ENCODE data around the gene APOBEC3H. TPM values are rescaled to one million over a fixed set of nuclear protein-coding genes. Genes with fewer than 3 reads are reported as not detected.
"Not testable (repeated sequence)": the region's sequence is repeated elsewhere in the genome, so short reads cannot be mapped to it uniquely, and the experiment has no call there.

APOBEC3H gene
- total RNA-seq (0.79 TPM), polyA plus RNA-seq (ENCODE audit: insufficient read depth, low read depth, low replicate concordance) (not detected)
- long read RNA-seq, donor 1, result 0 reads
- long read RNA-seq, donor 2, result 0 reads
- long read RNA-seq, donor 3, result 0 reads
- long read RNA-seq, donor 4, result 0 reads
- long read RNA-seq, donor 5, result 0 reads
- long read RNA-seq, donor 6, result 0 reads
- long read RNA-seq, donor 7, result 0 reads
- long read RNA-seq, donor 8, result 0 reads
- long read RNA-seq, donor 9, result 0 reads
- long read RNA-seq, donor 10, result 0 reads

DNA sequence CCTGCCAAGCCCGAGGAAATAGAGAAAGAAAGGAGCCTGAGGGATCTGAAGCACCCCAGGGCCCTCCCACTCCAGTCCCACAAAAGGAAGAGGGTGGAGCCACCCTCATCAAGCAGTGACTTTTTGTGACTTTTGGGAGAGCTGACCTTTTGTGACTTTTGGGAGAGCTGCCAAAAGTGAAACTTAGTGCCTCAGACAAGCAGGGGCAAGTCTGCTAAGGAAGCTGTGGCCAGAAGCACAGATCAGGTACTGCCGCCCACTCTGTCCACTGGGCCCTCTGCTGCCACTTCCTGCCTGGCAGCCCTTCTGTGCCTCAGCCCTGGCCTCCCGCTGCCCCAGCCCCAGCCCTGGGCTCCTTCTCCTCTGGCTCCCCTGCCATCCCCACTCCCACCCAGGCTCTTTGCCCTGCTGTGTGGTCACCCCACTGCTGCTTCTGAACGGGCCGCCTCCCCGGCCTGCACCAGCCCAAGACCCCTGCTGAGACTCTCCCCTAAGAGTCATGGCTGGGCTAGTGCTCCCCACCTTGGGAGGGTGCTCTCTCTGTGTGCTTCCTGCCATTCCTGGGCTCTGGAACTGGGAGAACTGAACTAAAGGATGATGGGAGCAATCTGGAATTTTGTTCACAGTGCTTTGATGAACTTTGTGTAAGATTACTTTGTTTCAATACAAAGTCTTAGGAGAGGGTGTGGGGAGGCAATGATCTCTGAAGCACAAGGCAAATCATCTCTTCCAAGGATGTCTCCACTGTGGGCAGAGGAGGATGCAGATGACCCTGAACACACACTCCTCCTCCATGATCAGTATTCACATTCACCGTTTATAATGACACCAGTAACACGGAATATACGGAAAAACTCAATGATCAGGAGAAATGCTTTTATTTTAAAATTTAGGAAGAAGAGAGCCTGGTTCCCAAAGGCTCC lies at the start of gene APOBEC3H:
TSS of gene APOBEC3H (plus strand) at position 147 of the 923 bp plus-strand sequence. CDS start 3,035 bp downstream, outside the sequence.
- Histone ChIP-seq H3K9ac (ENCODE audit: low read length in 3 of 3) (no peak within 1 kb of the TSS), H3K36me3 (ENCODE audit: control insufficient read depth in 2 of 3, insufficient read depth in 3 of 3, low read length in 3 of 3) (no peaks in the 10 kb centered on the region), H3K27ac (ENCODE audit: low read depth in 2 of 2, low read length in 2 of 2) (no peak within 1 kb of the TSS), H3K4me3 (ENCODE audit: low read length in 3 of 3) (no peak within 1 kb of the TSS), H3K9me3 (ENCODE audit: control insufficient read depth in 2 of 3, insufficient read depth in 1 of 3, low read length in 3 of 3) (no peaks in the 10 kb centered on the region), H3K27me3 (ENCODE audit: control insufficient read depth, insufficient read depth, low read length) (no peaks in the 10 kb centered on the region), H3K4me1 (ENCODE audit: control insufficient read depth in 2 of 3, insufficient read depth in 2 of 3, low read depth in 1 of 3, low read length in 3 of 3) (peaks cover 0 to 4% (median 0%) of the 10 kb centered on the region in 3 donors)
- no peak for DNase-seq
- intact Hi-C loops (cut with DNase I), result no loop called here
- TF ChIP-seq, protein P1, sequence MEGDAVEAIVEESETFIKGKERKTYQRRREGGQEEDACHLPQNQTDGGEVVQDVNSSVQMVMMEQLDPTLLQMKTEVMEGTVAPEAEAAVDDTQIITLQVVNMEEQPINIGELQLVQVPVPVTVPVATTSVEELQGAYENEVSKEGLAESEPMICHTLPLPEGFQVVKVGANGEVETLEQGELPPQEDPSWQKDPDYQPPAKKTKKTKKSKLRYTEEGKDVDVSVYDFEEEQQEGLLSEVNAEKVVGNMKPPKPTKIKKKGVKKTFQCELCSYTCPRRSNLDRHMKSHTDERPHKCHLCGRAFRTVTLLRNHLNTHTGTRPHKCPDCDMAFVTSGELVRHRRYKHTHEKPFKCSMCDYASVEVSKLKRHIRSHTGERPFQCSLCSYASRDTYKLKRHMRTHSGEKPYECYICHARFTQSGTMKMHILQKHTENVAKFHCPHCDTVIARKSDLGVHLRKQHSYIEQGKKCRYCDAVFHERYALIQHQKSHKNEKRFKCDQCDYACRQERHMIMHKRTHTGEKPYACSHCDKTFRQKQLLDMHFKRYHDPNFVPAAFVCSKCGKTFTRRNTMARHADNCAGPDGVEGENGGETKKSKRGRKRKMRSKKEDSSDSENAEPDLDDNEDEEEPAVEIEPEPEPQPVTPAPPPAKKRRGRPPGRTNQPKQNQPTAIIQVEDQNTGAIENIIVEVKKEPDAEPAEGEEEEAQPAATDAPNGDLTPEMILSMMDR (IDR thresholded peaks at IDR 0.05; ENCODE audit: borderline replicate concordance, extremely low read depth, insufficient read depth), result no peak
- no peak for FAIRE-seq

DNA sequence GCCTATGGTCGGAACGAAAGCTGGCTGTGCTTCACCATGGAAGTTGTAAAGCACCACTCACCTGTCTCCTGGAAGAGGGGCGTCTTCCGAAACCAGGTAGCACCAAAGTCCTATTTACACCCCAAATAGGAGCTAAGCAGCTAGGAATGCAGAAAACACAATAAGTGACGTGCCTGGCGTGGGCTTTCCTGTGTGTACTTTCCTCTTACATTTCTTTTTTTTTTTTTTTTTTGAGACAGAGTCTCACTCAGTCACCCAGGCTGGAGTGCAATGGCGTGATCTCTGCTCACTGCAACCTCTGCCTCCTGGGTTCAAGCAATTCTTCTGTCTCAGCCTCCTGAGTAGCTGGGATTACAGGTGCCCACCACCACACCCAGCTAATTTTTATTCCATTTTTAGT lies 47.6 kb upstream of the APOBEC3H start:
- H3K27ac ChIP-seq (ENCODE audit: low read depth in 2 of 2, low read length in 2 of 2); H3K9me3 ChIP-seq (ENCODE audit: control insufficient read depth in 2 of 3, insufficient read depth in 1 of 3, low read length in 3 of 3); H3K36me3 ChIP-seq (ENCODE audit: control insufficient read depth in 2 of 3, insufficient read depth in 3 of 3, low read length in 3 of 3); H3K27me3 ChIP-seq (ENCODE audit: control insufficient read depth, insufficient read depth, low read length); H3K4me1 ChIP-seq (ENCODE audit: control insufficient read depth in 2 of 3, insufficient read depth in 2 of 3, low read depth in 1 of 3, low read length in 3 of 3); intact Hi-C loops (cut with DNase I); FAIRE-seq; H3K9ac ChIP-seq (ENCODE audit: low read length in 3 of 3); DNase-seq; H3K4me3 ChIP-seq (ENCODE audit: low read length in 3 of 3): not testable (repeated sequence)

DNA sequence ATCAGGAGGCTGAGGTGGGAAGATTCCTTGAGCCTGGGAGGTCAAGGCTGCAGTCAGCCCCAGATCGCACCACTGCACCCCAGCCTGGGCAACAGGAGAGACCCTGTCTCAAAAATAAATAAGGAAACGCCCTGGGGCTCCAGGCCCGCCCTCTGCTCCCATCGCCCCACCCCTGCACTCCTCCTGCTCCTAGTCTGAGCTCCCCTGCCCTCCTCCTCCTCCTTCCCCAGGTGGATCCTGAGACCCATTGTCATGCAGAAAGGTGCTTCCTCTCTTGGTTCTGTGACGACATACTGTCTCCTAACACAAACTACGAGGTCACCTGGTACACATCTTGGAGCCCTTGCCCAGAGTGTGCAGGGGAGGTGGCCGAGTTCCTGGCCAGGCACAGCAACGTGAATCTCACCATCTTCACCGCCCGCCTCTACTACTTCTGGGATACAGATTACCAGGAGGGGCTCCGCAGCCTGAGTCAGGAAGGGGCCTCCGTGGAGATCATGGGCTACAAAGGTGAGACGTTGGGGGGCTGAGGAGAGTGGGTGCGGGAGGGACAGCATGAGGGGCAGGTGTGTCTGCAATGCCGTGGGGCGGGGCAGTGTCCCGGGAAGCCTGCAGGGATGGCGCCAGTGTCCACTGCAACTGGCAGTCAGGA lies 45.1 kb upstream of the APOBEC3H start:
- H3K9me3 ChIP-seq (ENCODE audit: control insufficient read depth in 2 of 3, insufficient read depth in 1 of 3, low read length in 3 of 3); H3K9ac ChIP-seq (ENCODE audit: low read length in 3 of 3); H3K36me3 ChIP-seq (ENCODE audit: control insufficient read depth in 2 of 3, insufficient read depth in 3 of 3, low read length in 3 of 3); H3K4me1 ChIP-seq (ENCODE audit: control insufficient read depth in 2 of 3, insufficient read depth in 2 of 3, low read depth in 1 of 3, low read length in 3 of 3); DNase-seq; intact Hi-C loops (cut with DNase I); FAIRE-seq; H3K27ac ChIP-seq (ENCODE audit: low read depth in 2 of 2, low read length in 2 of 2); H3K27me3 ChIP-seq (ENCODE audit: control insufficient read depth, insufficient read depth, low read length); H3K4me3 ChIP-seq (ENCODE audit: low read length in 3 of 3): not testable (repeated sequence)

DNA sequence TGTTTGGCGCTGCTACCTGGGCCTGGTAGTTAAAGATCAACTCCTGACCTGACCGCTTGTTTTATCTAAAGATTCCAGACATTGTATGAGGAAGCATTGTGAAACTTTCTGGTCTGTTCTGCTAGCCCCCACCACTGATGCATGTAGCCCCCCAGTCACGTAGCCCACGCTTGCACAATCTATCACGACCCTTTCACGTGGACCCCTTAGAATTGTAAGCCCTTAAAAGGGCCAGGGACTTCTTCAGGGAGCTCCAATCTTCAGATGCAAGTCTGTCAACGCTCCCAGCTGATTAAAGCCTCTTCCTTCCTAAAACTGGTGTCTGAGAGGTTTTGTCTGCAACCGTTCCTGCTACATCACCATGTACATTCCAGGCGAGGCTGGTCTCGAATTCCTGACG lies 41.4 kb upstream of the APOBEC3H start:
- H3K36me3 ChIP-seq (ENCODE audit: control insufficient read depth in 2 of 3, insufficient read depth in 3 of 3, low read length in 3 of 3), result no peaks in the 10 kb centered on the region
- H3K9ac ChIP-seq (ENCODE audit: low read length in 3 of 3), result no peak overlapping the region
- TF ChIP-seq, protein P1 (IDR thresholded peaks at IDR 0.05; ENCODE audit: borderline replicate concordance, extremely low read depth, insufficient read depth), result no peak
- H3K4me3 ChIP-seq (ENCODE audit: low read length in 3 of 3), result no peak overlapping the region
- intact Hi-C loops (cut with DNase I), result no loop called here
- H3K9me3 ChIP-seq (ENCODE audit: control insufficient read depth in 2 of 3, insufficient read depth in 1 of 3, low read length in 3 of 3), result no peaks in the 10 kb centered on the region
- no peaks in the 10 kb centered on the region for H3K4me1 ChIP-seq (ENCODE audit: control insufficient read depth in 2 of 3, insufficient read depth in 2 of 3, low read depth in 1 of 3, low read length in 3 of 3)
- no peak overlapping the region for H3K27ac ChIP-seq (ENCODE audit: low read depth in 2 of 2, low read length in 2 of 2)
- FAIRE-seq, result no peak
- no peak for DNase-seq
- no peaks in the 10 kb centered on the region for H3K27me3 ChIP-seq (ENCODE audit: control insufficient read depth, insufficient read depth, low read length)

DNA sequence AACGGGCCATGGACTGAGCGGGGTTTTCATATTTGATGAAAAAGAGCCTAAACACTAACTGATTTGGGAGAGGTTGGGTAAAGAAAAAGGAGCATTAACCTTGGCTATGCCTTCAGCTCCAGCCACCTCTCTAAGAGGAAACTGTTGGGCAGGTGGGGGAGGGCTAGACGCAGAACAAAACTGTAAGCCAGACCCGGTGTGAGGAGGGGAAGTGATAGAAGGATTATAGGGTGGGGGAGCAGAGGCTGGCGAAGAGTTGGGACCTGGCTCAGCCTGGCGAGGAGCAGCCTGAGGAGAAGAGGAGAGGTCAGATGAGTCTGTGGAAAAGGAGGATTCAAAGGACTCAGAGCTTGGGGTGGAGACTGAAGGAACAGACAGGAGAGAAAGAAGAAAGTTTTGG lies 35.8 kb upstream of the APOBEC3H start:
- FAIRE-seq; intact Hi-C loops (cut with DNase I); H3K27me3 ChIP-seq (ENCODE audit: control insufficient read depth, insufficient read depth, low read length); H3K27ac ChIP-seq (ENCODE audit: low read depth in 2 of 2, low read length in 2 of 2); H3K36me3 ChIP-seq (ENCODE audit: control insufficient read depth in 2 of 3, insufficient read depth in 3 of 3, low read length in 3 of 3); H3K4me1 ChIP-seq (ENCODE audit: control insufficient read depth in 2 of 3, insufficient read depth in 2 of 3, low read depth in 1 of 3, low read length in 3 of 3); H3K9me3 ChIP-seq (ENCODE audit: control insufficient read depth in 2 of 3, insufficient read depth in 1 of 3, low read length in 3 of 3); H3K9ac ChIP-seq (ENCODE audit: low read length in 3 of 3); H3K4me3 ChIP-seq (ENCODE audit: low read length in 3 of 3): not testable (repeated sequence)
- peak in 1 of 5 donors; percentile 13 for DNase-seq

DNA sequence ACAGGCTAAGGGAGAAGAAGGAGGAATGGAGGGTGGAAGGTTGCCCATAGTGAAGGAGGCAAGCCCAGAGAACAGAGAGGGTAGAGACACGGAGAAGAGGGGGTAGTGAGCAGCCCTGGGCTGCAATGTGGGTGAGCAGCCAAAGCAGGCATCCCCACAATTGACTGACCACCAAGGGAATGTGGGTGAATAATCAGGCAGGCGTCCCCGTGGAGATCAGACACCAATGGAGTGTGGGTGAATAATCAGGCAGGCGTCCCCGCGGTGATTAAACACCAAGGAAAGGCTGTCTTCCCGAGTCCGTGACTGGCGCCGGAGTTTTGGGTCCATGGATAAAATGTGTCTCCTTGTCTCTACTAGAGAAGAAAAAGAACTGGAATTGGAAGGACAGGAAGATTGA lies 35.1 kb upstream of the APOBEC3H start:
- H3K4me3 ChIP-seq (ENCODE audit: low read length in 3 of 3); H3K27me3 ChIP-seq (ENCODE audit: control insufficient read depth, insufficient read depth, low read length); FAIRE-seq; intact Hi-C loops (cut with DNase I); H3K9me3 ChIP-seq (ENCODE audit: control insufficient read depth in 2 of 3, insufficient read depth in 1 of 3, low read length in 3 of 3); H3K27ac ChIP-seq (ENCODE audit: low read depth in 2 of 2, low read length in 2 of 2); H3K36me3 ChIP-seq (ENCODE audit: control insufficient read depth in 2 of 3, insufficient read depth in 3 of 3, low read length in 3 of 3); H3K4me1 ChIP-seq (ENCODE audit: control insufficient read depth in 2 of 3, insufficient read depth in 2 of 3, low read depth in 1 of 3, low read length in 3 of 3); H3K9ac ChIP-seq (ENCODE audit: low read length in 3 of 3): not testable (repeated sequence)
- peak in 1 of 5 donors; percentile 15 for DNase-seq
